Bone marrow (tissue), 2 donors: Measurements from ENCODE around the gene EML1.
"Not testable (repeated sequence)": the region's sequence is repeated elsewhere in the genome, so short reads cannot be mapped to it uniquely, and the experiment has no call there.

Experiments
- DNase-seq, 2 donors: peaks; one replicate each; lab custom pipeline; 2025; lab: John Stamatoyannopoulos, UW

The EML1 gene

GRCh38 chr14:99755629-99756603 is 37.3 kb upstream of the EML1 start:
- DNase-seq, result no peak

DNA sequence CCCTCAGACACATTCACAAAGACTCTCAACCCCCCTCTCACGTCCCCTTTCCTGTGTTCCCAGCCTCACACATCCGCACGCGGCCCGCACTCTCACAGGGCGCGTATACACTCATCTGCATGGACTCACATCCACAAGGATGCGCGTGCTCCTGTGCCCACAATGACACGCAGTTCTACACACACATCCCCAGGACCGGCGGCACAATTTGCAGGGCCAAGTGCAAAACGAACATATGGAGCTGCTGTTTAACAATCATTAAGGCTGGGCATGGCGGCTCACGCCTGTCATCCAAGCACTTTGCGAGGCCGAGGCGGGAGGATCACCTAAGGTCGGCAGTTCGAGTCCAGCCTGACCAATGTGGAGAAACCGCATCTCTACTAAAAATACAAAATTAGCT is 36.4 kb upstream of the EML1 start:
- DNase-seq, result no peak

- DNase-seq, result no peak
Observed at GRCh38 chr14:99757331-99758070, 35.7 kb upstream of the EML1 start.

DNA sequence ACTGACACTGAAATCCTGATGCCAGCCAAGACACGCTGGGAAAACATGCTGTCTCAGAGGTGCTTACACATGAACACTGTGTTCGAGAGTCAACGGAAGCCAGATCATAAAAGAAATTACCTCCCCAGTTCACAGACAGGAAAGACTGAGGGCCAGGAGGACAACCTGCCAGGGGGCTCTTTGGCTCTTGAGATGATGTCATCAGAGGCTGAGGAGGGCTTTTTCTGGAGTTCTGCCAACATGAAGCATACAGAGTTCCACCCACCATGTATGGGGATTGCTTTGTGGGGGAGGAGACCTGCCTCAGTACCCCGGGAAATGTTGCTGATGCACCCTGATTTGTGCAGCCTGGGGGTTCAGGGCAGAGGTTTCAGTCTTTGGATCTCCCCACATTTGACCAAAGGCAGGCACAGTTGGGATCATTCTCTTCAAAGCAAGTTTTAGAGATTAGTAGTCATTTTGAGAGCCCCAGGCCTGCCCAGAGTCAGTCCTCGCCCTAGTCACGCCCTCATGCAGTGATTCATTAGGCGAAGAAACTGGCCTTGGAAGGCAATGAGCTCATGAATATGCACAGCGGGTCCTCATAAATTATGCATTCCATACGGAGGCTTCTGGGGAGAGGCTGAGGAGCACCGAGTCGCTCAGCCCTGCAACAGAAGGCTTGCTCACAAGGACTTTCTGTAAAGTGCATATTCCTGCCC is 34.9 kb upstream of the EML1 start:
- no peak for DNase-seq

DNA sequence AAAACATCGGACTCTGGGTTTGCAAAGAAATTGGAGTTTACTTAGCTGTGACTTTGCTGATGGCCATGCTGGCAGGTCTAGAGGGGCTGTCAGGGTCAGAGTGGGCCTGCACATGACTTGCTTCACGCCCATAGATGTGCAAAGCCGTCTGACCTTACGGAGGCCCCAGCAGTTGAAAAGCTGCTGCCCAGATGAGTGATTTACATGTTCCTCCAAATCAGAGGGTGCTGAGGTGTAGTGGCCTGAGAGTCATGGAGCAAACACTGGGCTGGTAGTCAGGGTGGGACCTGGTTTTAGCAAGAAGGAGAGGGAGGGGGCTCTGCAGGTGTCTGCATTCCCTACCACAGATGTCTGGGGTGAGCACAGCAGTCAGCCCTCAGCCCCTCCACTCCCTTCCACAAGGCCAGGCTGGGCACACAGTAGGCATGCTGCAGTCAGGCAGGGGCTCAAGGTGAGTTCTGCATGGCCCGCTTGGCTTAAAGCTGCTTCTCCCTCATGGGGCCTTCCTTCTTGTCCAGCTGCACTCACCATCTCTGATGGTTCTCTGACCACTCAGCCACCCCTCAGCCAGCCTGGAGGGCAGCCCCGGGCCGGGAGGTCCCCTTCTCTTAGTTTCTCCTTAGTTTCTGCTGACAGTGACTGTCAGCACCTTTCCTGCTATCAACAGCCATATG is 34.2 kb upstream of the EML1 start:
- no peak for DNase-seq

DNA sequence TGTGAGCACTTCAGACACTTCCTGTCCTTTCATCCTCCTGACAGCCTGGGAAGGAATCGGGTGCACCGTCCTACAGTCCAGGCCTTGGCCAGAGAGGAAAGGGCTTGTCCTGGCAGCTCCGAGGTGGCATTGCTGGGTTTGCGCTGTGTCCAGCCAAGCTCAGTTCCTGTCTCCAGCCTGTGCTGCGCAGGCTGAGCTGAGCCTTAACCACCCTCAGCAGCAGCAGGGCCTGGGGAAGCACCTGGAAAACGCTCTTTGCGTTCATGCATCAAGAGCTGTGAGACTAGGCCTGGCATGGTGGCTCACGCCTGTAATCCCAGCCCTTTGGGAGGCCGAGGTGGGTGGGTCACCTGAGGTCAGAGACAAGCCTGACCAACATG is 33.7 kb upstream of the EML1 start:
- DNase-seq, result no peak

DNA sequence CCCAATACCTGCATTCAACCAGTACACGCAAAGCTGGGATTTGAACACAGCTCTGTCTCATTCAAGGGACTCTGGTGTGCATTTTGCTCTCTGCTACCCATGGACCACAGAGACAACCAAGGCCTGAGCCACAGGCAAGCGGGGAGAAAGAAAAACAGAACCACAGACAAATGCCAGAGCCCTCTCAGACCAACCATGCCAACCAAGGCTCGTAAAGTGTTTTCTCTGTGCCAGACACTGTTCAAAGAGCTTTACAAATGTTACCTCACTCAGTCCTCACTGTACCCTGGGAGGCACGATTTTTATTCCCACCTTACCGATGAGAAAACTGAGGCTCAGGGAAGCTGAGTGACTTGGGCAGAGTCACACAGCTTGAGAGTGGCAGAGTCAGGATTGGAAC is 32.4 kb upstream of the EML1 start:
- no peak for DNase-seq

DNA sequence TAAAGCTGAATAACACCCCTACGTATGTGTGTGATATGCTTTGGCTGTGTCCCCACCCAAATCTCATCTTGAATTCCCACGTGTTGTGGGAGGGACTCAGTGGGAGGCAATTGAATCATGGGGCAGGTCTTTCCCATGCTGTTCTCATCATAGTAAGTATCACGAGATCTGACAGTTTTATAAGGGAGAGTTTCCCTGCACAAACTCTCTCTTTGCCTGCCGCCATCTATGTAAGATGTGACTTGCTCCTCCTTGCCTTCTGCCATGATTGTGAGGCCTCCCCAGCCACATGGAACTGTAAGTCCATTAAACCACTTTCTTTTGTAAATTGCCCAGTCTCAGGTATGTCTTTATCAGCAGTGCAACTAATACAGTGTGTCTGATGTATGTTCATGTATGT is 30.3 kb upstream of the EML1 start:
- not testable (repeated sequence) for DNase-seq

- DNase-seq, result no peak
Observed at GRCh38 chr14:99763527-99764221, 29.5 kb upstream of the EML1 start.

GRCh38 chr14:99764222-99764706 is 28.9 kb upstream of the EML1 start:
- DNase-seq, result no peak

DNA sequence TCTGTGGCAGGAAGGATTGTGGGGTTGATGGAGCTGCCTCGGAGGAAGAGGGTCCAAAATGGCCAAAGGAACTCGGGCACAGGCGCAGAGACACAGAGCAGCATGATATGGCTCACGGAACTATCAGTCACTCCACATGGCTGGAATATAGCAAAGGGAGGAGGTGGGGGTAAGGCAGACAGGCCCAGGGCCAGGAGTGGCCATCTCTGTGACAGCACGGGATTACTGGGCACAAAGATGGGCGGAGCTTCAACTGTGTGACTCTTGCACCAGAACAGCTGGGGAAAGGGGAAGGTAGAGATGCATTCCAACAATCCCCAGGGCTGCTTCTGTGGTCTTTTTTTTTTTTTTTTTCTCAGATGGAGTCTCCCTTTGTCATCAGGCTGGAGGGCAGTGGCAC is 24.8 kb upstream of the EML1 start:
- DNase-seq, result no peak

GRCh38 chr14:99769123-99769522 is 24.1 kb upstream of the EML1 start:
- no peak for DNase-seq

- no peak for DNase-seq
Observed at GRCh38 chr14:99769799-99770198, 23.4 kb upstream of the EML1 start.

GRCh38 chr14:99772371-99773283 is 20.6 kb upstream of the EML1 start:
- no peak for DNase-seq

GRCh38 chr14:99773521-99774497 is 19.4 kb upstream of the EML1 start:
- DNase-seq, result no peak

GRCh38 chr14:99774556-99775307 is 18.5 kb upstream of the EML1 start:
- no peak for DNase-seq

DNA sequence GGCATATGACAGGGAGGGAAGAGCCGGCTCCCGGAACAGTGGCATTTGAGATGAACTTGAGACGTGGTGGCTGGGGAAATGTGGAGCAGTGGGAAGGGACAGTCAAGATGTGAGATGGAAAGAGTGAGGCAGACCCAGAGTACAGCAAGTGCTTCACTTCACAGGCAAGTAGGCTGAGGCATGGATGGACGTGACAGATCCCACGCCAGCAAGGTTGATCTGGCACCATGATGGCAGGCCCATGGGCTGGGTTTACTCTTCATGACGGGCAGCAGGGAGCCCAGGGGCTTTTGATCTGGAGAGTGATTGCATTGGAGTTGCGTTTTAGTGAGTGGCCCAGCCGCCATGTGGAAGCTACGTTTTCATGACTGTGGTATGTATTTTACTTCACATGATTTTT is 17.9 kb upstream of the EML1 start:
- no peak for DNase-seq

DNA sequence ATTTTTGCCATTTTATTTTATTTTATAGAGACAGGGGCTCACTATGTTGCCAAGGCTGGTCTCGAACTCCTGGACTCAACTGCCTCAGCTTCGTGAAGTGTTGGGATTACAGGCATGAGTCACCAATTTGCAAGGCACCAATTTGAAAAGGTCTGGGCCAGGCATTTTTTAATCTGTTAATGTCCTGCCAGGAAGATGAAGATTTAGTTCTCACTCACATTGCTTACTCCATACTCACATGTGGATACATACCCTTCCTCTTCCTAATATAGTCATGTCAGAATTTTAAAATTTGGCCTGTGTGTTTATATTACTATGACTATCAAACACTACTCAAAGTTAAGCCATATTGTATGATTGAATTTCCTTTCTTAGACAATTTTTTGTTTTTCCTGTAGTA is 15.3 kb upstream of the EML1 start:
- DNase-seq, result no peak
